ENCODE data around the gene CNKSR1.

- TF ChIP-seq CTCF (IDR thresholded peaks at IDR 0.05) = no peak
- no peak for TF ChIP-seq POLR2A (IDR thresholded peaks at IDR 0.05)
These were observed 43.1 kb downstream of the CNKSR1 start for GRCh38 chr1:26220199-26220912.
